Esophagus squamous epithelium (tissue), 5 donors: ENCODE data around the gene MAG. TPM values are rescaled to one million over a fixed set of nuclear protein-coding genes. Genes with fewer than 3 reads are reported as not detected.

Experiments
- DNase-seq: peaks from one replicate; lab custom pipeline; 2025; lab: John Stamatoyannopoulos, UW
- H3K27ac ChIP-seq, 4 donors: fragments of 200-600 bp; sonication (generic); one replicate each; pipeline ENCODE4 v1.5.1; 2016 to 2019; ENCODE audit warnings: mild to moderate bottlenecking in 1 of 4
- H3K27me3 ChIP-seq, 4 donors: fragments of 200-600 bp; sonication (generic); 1 replicate in 3 of 4; 2 replicates in 1 of 4; pipeline versions ENCODE4 v1.5.1 to v1.6.0; 2017 to 2021; ENCODE audit warnings: antibody characterized with exemption in 1 of 4
- H3K36me3 ChIP-seq, 3 donors: fragments of 200-600 bp; sonication (generic); one replicate each; pipeline ENCODE4 v1.5.1; 2016 to 2019
- H3K4me1 ChIP-seq, 3 donors: fragments of 200-600 bp; sonication (generic); one replicate each; pipeline ENCODE4 v1.5.1; 2017 to 2019
- H3K4me3 ChIP-seq, 4 donors: fragments of 200-600 bp; sonication (generic); 1 replicate in 3 of 4; 2 replicates in 1 of 4; pipeline ENCODE4 v1.5.1; 2016 to 2019; ENCODE audit warnings: mild to moderate bottlenecking in 2 of 4, moderate library complexity in 1 of 4
- H3K9me3 ChIP-seq, 3 donors: fragments of 200-600 bp; sonication (generic); one replicate each; pipeline ENCODE4 v1.5.1; 2016 to 2019
- POLR2A ChIP-seq, 4 donors: fragments of 450-650 bp; IDR thresholded peaks; one replicate each; pipeline ENCODE4 v1.6.1; 2017; ENCODE audit warnings: antibody characterized with exemption in 4 of 4, mild to moderate bottlenecking in 4 of 4, moderate library complexity in 3 of 4
- WGBS, 2 donors: methylation state at CpG; one replicate each; pipeline ENCODE4 v1.1.5; 2018; 5-methylcytosine and 5-hydroxymethylcytosine counted together
- intact Hi-C: fragments of 100-400 bp; cut with DNase I; formaldehyde crosslinking; loops from one replicate; pipeline ENCODE4 v1.15.0; 2022
- total RNA-seq, 4 donors: library from RNA; depleted of rRNA; stranded (reverse); fragments of >200 nt; gene quantifications; one replicate each; pipeline ENCODE4 v1.1.0, GENCODE V29; 2016
- TF ChIP-seq, protein P1 (sequence below), 6 experiments: fragments of 450-650 bp in 4 of 6; fragments of 200-600 bp in 2 of 6; sonication (generic) in 2 of 6; IDR thresholded peaks; one replicate each; pipeline ENCODE4 v1.5.1; 2016 to 2019; ENCODE audit warnings: antibody characterized with exemption in 6 of 6, mild to moderate bottlenecking in 4 of 6, moderate library complexity in 4 of 6
- donor health status: DM: yes; HTN: yes; CAD: no.

The MAG gene
- total RNA-seq, 4 donors from 2014 or later: 2.3 TPM; not detected in 3

DNA sequence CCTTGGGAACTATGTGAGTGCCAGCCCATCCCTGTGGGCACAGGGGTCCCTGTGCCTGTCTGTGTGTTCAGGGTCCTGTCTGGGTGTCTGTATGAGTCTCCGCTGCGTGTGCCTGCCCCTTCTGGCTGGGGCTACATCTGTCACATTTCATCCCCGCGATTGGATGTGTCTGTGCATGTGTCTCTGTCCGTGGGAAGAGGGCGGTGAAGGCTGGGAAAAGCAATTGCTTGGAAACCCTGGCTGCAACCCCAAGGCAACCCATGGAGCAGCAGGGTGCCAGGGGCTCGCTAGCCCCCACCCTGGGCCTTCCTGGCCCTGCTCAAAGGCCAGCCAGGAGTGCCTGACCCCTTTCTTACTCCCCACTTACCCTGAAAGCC, 1.4 kb downstream of the MAG start:
- intact Hi-C loops: no loop called here
- peaks cover 0 to 6% (median 0%) of the 10 kb centered on the region in 3 donors for H3K4me1 ChIP-seq
- no peak overlapping the region for H3K27ac ChIP-seq
- H3K27me3 ChIP-seq: peaks cover 0 to 79% (median 2%) of the 10 kb centered on the region in 4 donors
- no peaks in the 10 kb centered on the region for H3K9me3 ChIP-seq
- 42% methylated on average over 5 of the region's 7 CpGs; no CpG with 5 or more reads in 1 of the 2 donors for WGBS, 2 donors
- no peak overlapping the region for H3K4me3 ChIP-seq
- TF ChIP-seq POLR2A (IDR thresholded peaks at IDR 0.05): no peak
- TF ChIP-seq, protein P1, sequence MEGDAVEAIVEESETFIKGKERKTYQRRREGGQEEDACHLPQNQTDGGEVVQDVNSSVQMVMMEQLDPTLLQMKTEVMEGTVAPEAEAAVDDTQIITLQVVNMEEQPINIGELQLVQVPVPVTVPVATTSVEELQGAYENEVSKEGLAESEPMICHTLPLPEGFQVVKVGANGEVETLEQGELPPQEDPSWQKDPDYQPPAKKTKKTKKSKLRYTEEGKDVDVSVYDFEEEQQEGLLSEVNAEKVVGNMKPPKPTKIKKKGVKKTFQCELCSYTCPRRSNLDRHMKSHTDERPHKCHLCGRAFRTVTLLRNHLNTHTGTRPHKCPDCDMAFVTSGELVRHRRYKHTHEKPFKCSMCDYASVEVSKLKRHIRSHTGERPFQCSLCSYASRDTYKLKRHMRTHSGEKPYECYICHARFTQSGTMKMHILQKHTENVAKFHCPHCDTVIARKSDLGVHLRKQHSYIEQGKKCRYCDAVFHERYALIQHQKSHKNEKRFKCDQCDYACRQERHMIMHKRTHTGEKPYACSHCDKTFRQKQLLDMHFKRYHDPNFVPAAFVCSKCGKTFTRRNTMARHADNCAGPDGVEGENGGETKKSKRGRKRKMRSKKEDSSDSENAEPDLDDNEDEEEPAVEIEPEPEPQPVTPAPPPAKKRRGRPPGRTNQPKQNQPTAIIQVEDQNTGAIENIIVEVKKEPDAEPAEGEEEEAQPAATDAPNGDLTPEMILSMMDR (IDR thresholded peaks at IDR 0.05): no peak
- no peaks in the 10 kb centered on the region for H3K36me3 ChIP-seq
- DNase-seq: no peak

GRCh38 chr19:35293808-35294207, 1.8 kb downstream of the MAG start:
- DNase-seq: no peak
- intact Hi-C loops: no loop called here

DNA sequence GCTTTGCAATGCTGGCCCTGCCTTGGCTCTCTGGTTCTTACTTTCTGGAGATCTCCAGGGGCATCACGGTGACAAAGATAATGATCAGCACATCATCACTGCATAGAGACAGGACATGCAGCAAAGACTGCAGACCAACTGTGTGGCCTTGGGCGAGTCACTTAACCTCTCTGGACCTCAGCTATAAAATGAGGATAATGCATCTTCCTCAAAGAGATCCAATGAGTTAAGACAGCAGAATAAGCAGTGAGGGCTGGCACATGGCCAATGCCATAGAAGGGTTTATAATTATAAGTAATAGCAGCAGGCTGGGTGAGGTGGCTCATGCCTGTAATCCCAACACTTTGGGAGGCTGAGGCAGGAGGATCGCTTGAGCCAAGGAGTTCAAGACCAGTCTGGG, 2.4 kb downstream of the MAG start:
- no peak for DNase-seq
- intact Hi-C loops: no loop called here
- Histone ChIP-seq H3K27ac (no peak overlapping the region), H3K36me3 (no peaks in the 10 kb centered on the region), H3K9me3 (no peaks in the 10 kb centered on the region), H3K4me1 (peaks cover 0 to 6% (median 0%) of the 10 kb centered on the region in 3 donors), H3K4me3 (no peak overlapping the region), H3K27me3 (peaks cover 0 to 74% (median 2%) of the 10 kb centered on the region in 4 donors)
- 62 to 71% methylated on average over 3 of the region's 3 CpGs for WGBS, 2 donors
- no peak for TF ChIP-seq POLR2A (IDR thresholded peaks at IDR 0.05)
- TF ChIP-seq, protein P1 (IDR thresholded peaks at IDR 0.05): no peak

More at GRCh38 chr19:35293808-35294207, 1.8 kb downstream of the MAG start:
- TF ChIP-seq POLR2A (IDR thresholded peaks at IDR 0.05): no peak
- TF ChIP-seq, protein P1 (IDR thresholded peaks at IDR 0.05): no peak
- Histone ChIP-seq H3K4me3 (no peak overlapping the region), H3K27me3 (peaks cover 0 to 74% (median 2%) of the 10 kb centered on the region in 4 donors), H3K9me3 (no peaks in the 10 kb centered on the region), H3K27ac (no peak overlapping the region), H3K36me3 (no peaks in the 10 kb centered on the region), H3K4me1 (peaks cover 0 to 6% (median 0%) of the 10 kb centered on the region in 3 donors)
- WGBS, 2 donors: 37 to 47% methylated on average over 6 to 14 of the region's 17 CpGs

- intact Hi-C loops: no loop called here
- Histone ChIP-seq H3K36me3 (no peaks in the 10 kb centered on the region), H3K9me3 (no peaks in the 10 kb centered on the region), H3K4me1 (peaks cover 0 to 6% (median 0%) of the 10 kb centered on the region in 3 donors), H3K27ac (no peak overlapping the region), H3K27me3 (peaks cover 0 to 75% (median 2%) of the 10 kb centered on the region in 4 donors), H3K4me3 (no peak overlapping the region)
- 49 to 54% methylated on average over 8 to 11 of the region's 25 CpGs for WGBS, 2 donors
- no peak for TF ChIP-seq POLR2A (IDR thresholded peaks at IDR 0.05)
- TF ChIP-seq, protein P1 (IDR thresholded peaks at IDR 0.05): no peak
- DNase-seq: no peak
Observed at GRCh38 chr19:35294859-35295791, 3.2 kb downstream of the MAG start.
